ENCODE measurements around the gene CNN3.

GRCh38 chr1:94974824-94975223, 47.9 kb upstream of the CNN3 start:
- TF ChIP-seq, protein P1, sequence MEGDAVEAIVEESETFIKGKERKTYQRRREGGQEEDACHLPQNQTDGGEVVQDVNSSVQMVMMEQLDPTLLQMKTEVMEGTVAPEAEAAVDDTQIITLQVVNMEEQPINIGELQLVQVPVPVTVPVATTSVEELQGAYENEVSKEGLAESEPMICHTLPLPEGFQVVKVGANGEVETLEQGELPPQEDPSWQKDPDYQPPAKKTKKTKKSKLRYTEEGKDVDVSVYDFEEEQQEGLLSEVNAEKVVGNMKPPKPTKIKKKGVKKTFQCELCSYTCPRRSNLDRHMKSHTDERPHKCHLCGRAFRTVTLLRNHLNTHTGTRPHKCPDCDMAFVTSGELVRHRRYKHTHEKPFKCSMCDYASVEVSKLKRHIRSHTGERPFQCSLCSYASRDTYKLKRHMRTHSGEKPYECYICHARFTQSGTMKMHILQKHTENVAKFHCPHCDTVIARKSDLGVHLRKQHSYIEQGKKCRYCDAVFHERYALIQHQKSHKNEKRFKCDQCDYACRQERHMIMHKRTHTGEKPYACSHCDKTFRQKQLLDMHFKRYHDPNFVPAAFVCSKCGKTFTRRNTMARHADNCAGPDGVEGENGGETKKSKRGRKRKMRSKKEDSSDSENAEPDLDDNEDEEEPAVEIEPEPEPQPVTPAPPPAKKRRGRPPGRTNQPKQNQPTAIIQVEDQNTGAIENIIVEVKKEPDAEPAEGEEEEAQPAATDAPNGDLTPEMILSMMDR (conservative IDR thresholded peaks at IDR 0.05; ENCODE audit: low read length) = no peak
- TF ChIP-seq EZH2phosphoT487 (IDR thresholded peaks at IDR 0.05; ENCODE audit: borderline replicate concordance, low read depth, low read length) = no peak
